GM13977 (cell line): ENCODE measurements around the gene DTX4.

Experiments
- DNase-seq: peaks from one replicate; pipeline ENCODE4 v3.0.0; 2012; ENCODE audit warnings: low spot score
- in situ Hi-C: fragments of 300-500 bp; cut with MboI; formaldehyde crosslinking; loops from one replicate; pipeline ENCODE4 v1.12.0; 2022; ENCODE audit warnings: low sequenced_read_pairs, low pct_unique_long_range_greater_than_20kb, mixed read lengths, inconsistent platforms; ENCODE audit not compliant: unreplicated experiment
- TF ChIP-seq, protein P1 (sequence below): IDR thresholded peaks from 2 replicates; pipeline ENCODE4 v1.5.1; 2012; ENCODE audit warnings: mild to moderate bottlenecking, control low read depth; ENCODE audit not compliant: insufficient read depth; ENCODE audit errors: extremely low read depth, missing control alignments

The DTX4 gene

GRCh38 chr11:59195586-59195985 lies 23.7 kb downstream of the DTX4 start:
- TF ChIP-seq, protein P1, sequence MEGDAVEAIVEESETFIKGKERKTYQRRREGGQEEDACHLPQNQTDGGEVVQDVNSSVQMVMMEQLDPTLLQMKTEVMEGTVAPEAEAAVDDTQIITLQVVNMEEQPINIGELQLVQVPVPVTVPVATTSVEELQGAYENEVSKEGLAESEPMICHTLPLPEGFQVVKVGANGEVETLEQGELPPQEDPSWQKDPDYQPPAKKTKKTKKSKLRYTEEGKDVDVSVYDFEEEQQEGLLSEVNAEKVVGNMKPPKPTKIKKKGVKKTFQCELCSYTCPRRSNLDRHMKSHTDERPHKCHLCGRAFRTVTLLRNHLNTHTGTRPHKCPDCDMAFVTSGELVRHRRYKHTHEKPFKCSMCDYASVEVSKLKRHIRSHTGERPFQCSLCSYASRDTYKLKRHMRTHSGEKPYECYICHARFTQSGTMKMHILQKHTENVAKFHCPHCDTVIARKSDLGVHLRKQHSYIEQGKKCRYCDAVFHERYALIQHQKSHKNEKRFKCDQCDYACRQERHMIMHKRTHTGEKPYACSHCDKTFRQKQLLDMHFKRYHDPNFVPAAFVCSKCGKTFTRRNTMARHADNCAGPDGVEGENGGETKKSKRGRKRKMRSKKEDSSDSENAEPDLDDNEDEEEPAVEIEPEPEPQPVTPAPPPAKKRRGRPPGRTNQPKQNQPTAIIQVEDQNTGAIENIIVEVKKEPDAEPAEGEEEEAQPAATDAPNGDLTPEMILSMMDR: no peak
- in situ Hi-C loops: no loop called here
- no peak for DNase-seq

DNA sequence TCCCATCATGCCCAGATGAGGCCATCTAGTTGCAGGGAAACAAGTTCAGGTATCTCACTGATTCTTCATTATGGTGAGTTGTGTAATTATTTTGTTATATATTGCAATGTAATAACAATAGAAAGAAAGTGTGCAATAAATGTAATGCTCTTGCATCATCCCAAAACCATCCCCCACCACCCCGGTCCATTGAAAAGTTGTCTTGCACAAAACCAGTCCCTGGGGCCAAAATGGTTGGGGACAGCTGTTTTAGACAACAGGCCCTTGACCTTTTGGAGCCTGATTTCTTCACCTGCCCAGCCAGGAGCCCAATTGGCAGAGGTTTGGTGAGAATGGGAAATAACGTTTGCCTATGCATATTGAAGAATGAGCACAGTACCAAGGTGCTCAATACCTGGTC lies 24.8 kb downstream of the DTX4 start:
- DNase-seq: no peak

DNA sequence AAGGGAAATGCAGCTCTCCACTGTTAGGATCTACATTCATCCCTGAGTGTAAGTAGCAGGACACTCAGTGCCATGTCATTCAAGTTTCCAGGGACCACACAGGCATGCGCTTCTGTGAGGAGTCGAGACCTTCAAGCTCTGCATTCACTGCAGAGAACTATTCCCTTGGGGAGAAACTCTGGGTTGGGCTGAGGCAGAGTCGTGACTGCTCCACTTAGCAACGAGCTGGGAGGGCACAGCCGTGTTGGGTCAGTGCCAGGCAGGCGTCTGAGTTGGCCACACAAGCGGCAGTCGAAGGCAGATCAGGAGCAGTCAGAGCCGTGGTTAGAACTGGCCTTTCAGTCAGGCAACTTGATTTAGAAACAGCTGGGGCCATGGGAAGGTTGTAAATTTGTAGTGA lies 26.1 kb downstream of the DTX4 start:
- in situ Hi-C loops: no loop called here
- no peak for DNase-seq
- TF ChIP-seq, protein P1: no peak

More for the DNA sequence above, 24.8 kb downstream of the DTX4 start:
- in situ Hi-C loops: no loop called here
- TF ChIP-seq, protein P1: no peak

GRCh38 chr11:59198726-59199125 lies 26.8 kb downstream of the DTX4 start:
- TF ChIP-seq, protein P1: no peak
- DNase-seq: no peak
- in situ Hi-C loops: no loop called here

- in situ Hi-C loops: no loop called here
- TF ChIP-seq, protein P1: no peak
- peak; percentile 50 for DNase-seq
Measured at GRCh38 chr11:59199546-59200422, 27.9 kb downstream of the DTX4 start.

- in situ Hi-C loops: no loop called here
- TF ChIP-seq, protein P1: no peak
- no peak for DNase-seq
Measured at GRCh38 chr11:59200423-59200746, 28.5 kb downstream of the DTX4 start.

DNA sequence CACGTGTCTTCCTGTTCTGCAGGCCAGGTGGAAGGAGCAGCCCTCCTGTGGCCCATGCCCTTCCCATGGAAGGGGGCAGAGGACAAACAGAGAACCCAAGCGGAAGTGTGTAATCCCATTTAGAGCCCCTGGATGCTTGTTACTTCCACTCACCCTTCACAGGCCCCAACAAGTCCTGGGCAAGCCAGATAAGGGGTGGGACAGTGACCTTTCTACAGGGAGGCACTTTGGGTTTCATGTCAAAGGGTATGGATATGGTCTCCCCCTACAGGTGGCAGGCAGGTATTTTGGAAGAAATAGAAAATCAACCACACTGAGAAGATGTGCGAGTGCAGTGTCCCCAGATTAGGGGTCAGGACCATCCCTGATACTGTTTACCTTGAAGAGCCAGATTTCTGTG lies 29.4 kb downstream of the DTX4 start:
- TF ChIP-seq, protein P1: peak; percentile 47
- no peak for DNase-seq
- in situ Hi-C loops: no loop called here
